HG03442 (cell line): ENCODE data around the gene RGS6.

Experiments used
- ATAC-seq: cut with Tn5 transposase; IDR thresholded peaks from one replicate; pipeline ENCODE4 v1.9.1; 2021; ENCODE audit warnings: mild to moderate bottlenecking, moderate library complexity; ENCODE audit not compliant: unreplicated experiment

RGS6 gene

DNA sequence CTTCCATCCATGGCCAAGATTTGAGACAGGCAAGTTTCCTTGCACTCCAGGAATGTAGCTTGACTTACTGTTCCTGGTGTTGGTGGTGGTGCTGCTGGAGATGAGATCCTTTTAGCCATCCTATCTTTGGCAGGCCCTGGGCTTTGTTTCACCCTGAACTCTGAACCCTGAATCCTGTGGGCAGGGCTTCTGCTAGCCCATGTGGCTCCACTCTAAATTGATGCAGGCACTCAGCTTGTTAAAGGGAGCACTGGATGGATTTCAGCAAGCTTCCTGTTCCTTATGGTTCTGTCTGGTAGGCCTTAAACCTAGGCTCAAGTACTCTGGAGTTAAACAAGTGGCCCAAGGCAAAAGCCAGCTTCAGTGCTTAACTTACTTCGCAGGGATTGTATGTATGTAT is 138.2 kb downstream of the RGS6 start:
- no peak for ATAC-seq

DNA sequence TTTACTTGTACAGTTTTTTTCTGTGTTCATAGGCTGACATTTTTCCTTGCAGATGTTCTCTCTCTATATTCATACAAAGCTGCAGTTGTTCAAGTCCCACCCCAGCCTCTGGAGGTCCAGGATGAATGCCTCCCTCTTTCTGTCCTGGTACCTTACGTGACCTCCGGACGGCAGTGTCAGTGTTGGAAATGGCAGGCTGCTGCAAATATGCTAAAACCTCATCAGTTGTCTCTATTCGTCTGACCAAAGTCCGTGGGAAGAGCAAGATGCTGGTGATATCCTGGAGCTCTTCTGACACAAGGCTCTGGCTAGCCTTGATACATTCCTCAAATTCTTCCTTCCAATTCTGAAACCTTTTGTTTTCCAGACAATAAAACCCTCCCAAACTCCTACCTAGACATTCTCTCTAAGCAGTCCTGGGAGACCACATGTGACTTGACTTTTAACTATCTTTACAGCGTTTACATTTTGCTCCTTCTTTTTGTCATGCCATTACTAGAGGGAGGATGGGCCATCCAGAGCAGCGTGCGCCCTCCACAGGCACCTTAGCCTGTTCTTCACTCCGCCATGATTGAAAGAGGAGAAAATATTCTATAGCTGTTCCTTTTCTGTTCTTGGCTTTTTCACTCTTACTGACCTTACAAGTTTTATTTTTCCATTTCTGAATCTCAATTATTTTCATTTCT is 143.6 kb downstream of the RGS6 start:
- no peak for ATAC-seq

DNA sequence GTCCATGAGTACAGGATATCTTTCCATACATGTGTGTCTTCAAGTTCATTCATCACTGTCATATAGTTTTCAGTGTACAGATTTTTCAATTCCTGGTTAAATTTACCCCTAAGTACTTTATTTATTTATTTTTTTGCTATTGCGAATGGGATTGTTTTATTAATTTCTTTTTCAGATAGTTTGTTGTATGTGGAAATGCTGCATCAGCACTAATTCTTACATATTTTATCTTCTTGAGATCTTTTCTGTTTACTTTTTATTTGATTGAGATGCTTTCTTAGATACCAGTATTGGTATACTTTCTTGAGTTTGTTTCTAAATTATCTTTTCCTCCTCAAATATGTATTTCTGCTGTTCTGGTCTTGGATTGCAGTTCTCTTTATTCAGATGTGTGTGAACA is 148.9 kb downstream of the RGS6 start:
- ATAC-seq: no peak

DNA sequence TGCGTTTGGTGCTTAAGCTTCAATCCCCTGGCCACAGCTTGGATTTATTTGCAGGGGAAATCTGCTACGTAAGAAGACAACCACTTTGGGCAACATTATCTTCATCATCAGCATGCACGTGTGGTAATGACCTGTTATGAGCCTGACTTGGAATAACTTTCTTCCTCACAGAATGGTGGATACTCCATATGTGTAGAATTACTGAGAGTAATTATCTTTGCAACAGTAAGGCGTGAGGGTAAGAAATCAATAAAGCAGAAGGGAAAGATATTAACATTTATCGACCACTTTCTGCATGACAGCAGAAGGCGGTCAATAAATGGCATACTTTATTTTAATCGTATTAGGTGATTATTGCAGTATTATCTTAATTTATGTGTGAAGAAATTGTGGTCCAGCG is 152.7 kb downstream of the RGS6 start:
- no peak for ATAC-seq

DNA sequence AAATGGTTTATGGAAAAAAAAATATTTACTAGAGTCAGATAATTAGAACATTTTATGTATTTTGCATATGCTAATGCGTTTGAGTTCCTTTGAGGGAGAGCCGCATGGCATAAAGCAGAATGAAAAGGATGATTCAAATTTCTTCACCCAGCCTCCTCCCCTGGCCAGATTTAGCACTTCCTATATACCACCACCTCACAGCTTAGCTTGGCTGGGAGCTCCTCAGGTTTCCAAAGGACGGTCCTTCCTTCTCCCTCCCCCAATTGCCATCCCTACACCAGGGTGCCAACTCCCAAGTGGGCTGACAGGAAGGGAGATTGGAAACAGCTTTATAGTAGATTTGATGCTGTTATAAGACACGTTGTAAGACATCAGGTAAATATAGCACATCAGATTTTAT is 157.4 kb downstream of the RGS6 start:
- ATAC-seq: no peak

DNA sequence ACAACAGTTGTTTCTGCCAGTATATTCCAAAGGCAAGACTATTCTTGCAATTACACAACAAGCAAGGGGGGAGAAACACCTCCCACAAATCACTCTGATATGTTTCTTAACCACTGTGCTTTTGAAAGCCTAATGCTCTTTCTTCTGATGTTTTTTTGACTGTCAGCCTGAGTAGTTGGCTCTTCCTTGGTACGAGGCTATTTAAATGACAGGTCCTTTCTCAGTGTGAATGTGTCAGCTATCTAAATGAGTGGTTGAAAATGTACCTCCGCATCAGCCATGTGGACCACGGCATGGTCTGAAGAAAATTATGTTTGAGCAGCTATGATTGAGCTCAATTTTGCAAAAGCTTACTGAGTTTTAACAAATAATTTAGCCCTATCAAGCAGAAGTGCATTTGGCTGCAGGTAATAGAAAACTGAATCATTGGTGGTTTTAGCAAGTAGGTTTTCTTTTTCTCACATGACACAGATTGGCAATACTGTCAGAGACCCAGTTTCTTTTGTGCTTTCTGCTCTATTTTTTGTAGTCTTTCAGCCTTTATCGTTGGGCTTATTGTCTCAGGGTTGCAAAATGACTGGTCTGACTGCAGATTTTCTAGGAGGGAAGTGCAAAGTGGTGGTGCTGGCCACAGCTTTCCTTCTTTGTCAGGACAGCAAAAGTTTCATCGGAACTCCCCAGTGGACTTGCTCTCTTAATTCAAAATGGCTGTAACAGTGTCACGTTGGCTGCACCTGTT is 162.8 kb downstream of the RGS6 start:
- no peak for ATAC-seq

DNA sequence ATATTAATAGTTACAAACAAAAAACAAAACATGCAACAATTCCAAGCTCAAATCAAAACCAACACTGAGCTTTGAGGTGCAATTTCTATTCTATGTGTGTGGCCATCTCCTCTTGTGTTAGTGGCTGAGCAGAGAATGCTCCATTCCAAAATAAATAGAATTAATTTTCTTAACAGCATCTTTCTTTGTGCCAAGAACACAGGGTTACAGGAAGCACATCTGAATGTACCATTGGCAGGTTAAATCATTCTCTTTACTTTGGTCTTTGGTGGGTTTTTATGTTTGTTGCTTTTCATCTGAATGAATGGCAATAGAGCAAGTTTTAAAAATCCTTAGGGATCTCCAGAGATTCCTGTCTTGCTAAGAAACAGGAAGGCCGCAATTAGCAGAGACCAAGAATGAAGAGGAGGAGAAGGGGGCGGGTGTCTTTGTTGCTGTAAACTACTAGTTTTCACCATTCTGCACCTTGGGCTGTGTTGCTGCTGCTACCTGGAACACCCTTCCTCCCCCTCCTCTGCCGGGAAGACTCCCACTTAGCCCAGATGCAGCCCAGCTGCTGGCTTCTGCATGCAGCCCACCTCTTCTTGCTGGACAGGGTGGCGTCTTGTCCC is 165.0 kb downstream of the RGS6 start:
- ATAC-seq: no peak

DNA sequence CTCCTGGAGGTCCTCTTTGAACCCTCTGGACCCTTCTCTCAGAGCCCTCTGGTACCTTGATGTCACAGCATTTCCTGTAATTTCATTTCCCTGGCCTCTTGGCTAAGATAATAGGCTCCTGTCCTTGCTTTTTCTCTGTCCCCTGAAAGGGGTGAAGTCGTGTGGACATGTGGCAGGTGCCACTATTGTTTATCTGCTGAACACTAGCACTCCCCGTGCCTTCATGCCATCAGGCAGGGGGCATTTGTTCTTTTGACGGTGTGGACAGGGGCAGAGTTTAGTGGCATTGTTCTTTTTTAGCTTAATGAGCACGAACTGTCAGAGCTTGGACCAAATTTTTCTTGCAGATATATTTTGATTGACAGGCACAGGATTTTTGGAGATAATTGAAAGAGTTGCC is 166.0 kb downstream of the RGS6 start:
- ATAC-seq: no peak

DNA sequence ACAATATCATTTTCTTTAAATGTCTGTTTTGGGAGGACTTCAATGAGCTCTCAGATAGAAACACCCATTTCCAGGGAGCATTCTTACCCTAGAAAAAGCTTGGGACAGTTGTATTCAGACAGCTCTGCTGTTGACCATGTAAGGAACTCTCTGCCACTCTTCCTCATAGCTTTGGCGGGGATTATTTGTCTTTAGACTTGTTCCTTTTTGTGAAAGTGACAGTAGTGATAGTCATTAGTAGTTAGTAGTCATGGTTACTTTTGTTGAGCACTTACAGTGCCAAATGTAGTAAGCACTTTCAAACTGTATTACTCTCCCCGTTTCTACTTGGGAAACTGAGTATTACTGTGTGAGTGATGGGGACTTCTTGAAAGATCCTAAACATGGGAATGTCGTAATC is 167.3 kb downstream of the RGS6 start:
- ATAC-seq: no peak

DNA sequence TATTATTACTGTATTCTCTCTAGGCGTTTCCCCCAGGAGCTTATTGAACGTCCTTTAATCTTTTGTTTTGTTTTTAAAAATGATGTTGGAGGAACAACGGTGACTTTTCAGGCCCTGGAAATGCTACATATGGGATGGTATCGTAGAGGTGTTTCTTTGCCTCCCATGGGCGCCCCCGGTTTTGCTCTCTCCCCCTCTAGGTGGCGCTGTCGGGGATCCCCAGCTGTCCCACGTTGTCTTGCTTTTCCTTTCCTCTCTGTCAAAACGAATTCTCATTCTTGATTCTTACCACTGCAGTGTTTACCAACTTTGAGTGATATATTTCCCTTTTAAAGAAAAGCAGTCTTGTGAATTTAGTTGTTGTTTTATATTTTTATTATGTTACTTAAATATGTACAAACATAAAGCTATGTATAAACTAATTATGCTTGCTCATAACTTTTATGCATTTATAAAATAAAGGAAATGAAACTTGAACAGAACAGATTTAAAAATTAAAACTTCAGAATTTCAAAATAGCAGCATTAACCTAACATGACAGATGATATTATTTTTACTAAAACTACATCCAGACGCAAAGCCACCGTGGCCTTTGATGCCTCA is 171.9 kb downstream of the RGS6 start:
- ATAC-seq: no peak

DNA sequence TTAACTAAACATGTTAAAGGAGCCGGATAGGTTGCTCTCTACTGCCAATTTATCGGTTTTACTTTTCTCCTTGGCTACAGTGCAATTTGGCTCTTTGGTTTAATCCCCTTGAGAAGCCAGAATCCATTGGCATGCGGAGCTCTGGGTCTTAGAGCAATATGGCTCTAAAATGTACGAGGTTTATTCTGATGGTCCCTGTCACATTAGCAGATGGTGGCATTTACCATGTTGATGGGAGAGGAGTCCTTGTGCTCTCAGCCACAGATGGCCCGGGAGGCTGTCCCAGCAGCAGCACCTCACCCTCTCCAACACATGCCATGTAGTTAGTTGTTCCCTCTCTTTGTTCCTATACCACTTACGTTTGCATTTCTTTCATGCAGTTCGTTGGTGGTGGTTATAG is 179.7 kb downstream of the RGS6 start:
- no peak for ATAC-seq

DNA sequence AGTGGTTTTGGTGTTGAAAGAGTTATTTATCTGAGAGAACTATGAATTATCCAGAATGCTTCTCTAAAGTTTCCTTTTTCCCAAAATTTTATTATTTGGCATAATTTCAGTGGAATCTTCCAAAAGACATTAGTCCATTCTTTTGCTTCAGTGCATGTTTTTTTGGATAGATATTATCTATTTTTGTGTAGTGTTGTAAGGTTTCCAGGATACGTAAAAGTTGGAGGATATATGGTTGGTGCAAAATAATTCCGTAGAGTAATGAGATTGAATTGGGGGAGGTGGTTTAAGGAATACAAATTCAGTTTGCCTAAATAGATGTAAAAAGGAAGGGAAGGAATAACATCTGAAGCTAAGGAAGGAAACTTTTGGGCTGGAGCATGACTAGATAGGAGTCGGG is 186.6 kb downstream of the RGS6 start:
- no peak for ATAC-seq

DNA sequence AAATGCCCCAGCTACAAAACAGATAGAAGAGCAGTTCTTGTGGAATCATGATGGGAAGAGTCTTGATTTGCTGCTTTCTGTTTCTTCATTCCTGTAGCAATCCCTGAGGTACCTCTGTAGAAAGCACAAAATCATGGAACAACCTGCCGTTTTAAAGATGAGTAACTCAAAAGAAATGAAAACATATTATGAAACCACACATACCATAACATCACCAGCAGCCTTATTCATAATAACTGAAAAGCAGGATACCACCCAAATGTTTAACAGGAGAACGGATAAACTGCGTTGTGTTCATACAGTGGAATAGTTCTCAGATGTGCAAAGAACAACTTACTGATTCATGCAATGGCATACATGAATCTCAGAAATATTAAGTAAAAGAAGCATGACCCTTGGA is 188.1 kb downstream of the RGS6 start:
- no peak for ATAC-seq

DNA sequence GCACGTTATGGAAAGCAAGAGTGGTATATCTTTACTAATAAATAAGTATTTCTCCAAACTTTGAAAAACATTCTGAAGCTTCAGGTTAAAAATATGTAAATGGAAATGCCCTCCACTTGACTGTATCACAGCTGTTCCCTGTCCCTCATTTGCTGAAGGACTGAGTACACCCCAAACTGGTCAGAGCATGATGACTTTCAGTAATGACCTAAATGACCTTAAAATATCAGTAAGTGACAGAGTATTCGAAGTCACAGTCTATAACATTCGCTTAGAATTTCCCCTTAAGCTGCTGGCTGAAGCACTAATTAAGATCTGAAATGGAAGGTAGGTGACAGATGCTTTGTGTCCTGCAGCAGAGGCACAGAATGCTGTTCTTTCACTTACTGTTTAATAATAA is 191.5 kb downstream of the RGS6 start:
- no peak for ATAC-seq

DNA sequence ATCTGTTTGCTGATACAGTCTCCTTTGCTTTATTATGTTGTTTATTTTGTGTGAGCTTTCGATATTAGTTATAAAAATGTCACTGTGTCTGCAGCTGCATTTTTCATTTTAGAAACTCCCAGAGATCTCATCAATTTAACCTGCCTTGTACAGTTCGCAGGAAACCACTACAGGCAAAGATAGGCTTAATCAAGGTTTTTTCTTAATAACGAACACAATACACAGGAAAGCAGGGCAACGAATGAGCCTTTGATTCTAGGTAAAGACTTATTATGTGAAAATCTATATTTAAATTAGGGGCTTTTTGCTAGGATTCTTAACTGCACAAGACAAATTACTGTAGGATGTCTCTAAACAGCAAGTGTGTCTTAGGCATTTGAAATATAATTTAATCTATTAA is 191.9 kb downstream of the RGS6 start:
- no peak for ATAC-seq

DNA sequence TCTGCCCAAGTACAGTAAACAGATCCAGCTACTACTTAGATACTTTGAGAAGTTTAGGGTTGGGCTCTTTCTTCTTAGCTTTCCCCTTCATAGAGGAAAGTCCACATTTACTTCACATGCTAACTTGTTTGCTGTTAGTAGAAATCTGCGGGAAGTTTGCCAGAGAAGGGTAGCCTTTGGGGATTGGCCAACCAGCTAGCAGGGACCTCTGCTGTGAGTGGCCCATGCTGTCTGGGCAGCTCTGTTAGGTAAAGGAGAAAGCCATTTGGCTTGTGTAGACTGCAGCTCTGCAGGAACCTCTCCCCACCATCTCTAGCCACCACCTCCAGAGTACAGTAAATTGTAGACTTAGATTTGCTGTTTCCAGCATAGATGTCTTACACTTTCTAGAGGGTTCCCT is 193.9 kb downstream of the RGS6 start:
- no peak for ATAC-seq

DNA sequence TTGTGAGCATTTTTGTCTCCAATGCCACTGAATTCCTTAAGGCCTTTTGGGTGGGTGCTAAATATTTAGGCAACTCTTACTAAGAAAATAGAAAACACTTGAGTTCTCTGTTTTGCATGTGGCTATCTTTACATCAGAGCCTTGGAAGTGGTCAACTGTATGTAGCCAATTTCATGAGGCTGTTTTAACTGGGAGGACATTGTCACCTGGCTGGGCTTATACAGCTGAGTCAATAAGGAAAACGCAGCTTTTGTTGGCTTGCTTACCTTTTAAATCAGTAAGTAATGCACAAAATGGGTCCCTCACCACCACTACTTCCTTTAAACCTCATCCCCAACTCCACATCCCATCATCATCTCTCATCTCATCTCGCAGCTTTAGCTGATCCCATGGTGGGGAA is 194.3 kb downstream of the RGS6 start:
- no peak for ATAC-seq

DNA sequence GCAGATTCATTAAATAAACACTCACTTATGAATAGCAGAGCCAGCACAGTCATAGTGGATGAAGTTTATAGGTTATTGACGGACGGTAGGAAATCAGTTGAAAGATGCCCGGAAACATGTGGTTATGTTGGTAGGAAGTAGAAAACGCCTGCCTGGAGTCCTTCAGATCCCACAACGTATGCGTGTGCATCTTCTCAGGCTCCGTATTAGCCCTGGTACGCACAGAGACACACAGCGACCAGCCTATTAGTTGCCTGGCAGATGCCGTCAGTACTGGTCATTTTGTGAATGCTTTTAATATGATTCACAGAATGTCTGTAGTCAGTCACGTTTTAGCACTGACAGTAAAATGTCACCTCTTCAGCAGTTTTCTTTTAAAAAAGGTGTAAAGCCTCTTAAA is 196.4 kb downstream of the RGS6 start:
- no peak for ATAC-seq

DNA sequence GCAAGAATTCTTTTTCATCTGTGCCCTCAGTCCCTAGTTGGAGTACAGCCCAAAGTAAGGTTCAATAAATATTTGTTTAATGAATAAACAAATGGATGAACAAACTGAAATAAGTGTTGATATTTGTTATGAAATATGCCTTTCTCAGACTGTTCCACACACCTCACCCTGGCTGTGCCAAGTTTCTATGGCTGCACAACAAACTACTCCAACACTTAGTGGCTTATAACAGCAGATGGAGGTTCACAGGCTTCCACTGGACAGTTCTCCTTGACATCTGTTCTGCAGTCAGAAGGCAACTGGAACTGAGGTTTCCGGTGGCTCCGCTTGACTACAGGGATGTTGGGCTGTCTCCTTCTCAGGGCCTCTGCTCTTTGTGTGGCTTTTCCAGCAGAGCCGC is 197.1 kb downstream of the RGS6 start:
- ATAC-seq: no peak

DNA sequence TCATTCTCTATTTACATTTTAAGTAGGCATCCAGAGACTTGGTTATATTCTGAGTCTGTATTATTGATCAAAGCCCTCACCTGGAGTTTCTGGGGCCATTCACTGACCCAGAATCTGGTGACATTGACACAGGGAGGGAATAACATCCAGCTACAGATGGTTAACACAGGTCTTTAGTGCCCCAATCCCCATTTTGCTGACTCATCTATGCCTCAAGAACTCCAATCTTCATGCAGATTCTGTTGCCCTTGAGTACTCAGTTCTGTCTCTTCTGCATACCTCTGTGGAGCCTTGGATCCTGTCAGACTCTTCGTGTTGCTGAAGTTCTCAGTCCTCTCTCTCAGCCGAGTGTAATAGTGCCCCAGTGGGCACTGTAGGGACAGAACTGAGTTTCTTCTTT is 208.9 kb downstream of the RGS6 start:
- ATAC-seq: no peak

DNA sequence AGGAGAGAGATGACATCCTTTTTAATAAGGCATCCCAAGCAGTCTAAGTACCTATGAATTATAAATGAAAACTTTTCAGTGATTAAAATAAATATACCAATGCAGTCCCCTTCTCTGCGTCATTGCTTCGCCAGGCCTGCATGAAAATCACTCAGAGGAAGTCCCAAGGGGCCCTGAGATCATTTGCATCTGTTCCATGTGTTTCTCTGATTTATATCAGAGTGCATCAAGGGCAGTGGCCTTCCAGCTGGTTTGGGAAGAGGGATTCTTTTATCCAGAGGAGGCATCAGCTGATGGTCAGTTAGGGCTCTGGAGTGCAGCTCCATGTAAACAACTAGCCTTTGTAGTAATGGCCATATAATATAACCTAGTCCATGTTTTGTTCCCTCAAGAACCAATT is 210.1 kb downstream of the RGS6 start:
- ATAC-seq: no peak

DNA sequence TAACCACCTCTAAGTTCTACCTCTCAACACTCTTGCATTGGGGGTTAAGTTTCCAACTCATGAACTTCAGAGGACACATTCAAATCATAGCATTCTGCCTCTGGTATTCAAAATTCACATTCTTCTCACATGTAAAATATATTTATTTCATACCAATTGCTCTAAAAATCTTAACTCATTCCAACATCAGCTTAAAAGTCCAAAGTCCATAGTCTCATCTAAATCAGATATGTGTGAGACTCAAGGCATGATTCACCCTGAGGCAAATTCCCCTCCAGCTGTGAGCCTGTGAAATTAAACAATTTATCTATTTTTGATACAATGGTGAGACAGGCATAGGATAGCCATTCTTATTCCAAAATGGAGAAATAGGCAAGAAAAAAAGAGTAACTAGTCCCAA is 214.0 kb downstream of the RGS6 start:
- no peak for ATAC-seq
